ENCODE measurements around the gene AMIGO3.
"Not testable (repeated sequence)": the region's sequence is repeated elsewhere in the genome, so short reads cannot be mapped to it uniquely, and the experiment has no call there.

AMIGO3 gene, protein sequence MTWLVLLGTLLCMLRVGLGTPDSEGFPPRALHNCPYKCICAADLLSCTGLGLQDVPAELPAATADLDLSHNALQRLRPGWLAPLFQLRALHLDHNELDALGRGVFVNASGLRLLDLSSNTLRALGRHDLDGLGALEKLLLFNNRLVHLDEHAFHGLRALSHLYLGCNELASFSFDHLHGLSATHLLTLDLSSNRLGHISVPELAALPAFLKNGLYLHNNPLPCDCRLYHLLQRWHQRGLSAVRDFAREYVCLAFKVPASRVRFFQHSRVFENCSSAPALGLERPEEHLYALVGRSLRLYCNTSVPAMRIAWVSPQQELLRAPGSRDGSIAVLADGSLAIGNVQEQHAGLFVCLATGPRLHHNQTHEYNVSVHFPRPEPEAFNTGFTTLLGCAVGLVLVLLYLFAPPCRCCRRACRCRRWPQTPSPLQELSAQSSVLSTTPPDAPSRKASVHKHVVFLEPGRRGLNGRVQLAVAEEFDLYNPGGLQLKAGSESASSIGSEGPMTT

GRCh38 chr3:49719214-49719884 lies at the start of gene AMIGO3:
Gene AMIGO3, minus strand, starts transcription at chr3:49719684. Its CDS starts 219 bp downstream, at chr3:49719465.
- peak; percentile 80 for DNase-seq (ENCODE audit: low read depth)

DNA sequence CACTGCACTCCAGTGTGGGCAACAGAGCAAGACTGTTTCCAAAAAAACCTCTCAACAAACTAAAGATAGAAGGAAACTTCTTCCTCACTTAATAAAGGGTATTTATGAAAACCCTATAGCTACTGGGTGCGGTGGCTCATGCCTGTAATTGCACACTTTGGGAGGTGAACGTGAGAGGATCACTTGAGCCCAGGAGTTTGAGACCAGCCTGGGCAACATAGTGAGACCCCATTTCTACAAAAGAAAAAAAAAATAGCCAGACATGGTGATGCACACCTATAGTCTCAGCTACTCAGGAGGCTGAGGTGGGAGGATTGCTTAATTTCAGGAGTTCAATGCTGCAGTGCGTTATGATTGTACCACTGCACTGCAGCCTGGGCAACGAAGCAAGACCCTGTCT lies 44.5 kb upstream of the AMIGO3 start:
- no peak for DNase-seq (ENCODE audit: low read depth)

DNA sequence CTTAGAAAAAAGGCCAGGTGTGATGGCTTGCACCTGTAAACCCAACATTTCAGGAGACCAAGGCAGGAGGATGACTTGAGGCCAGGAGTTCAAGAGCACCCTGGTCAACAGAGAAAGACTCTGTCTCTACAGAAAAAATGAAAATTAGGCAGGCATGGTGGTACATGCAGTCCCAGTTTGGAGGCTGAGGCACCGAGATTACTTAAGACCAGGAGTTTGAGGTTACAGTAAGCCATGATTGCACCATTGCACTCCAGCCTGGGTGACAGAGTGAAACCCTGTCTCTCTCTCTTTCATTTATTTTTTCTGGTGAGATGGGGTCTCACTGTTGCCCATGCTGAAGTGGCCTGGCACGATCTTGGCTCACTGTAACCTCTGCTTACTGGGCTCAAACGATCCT lies 42.2 kb upstream of the AMIGO3 start:
- DNase-seq (ENCODE audit: low read depth), result no peak

GRCh38 chr3:49759226-49759625 lies 39.7 kb upstream of the AMIGO3 start:
- DNase-seq (ENCODE audit: low read depth), result no peak

GRCh38 chr3:49757197-49757596 lies 37.7 kb upstream of the AMIGO3 start:
- no peak for DNase-seq (ENCODE audit: low read depth)

DNA sequence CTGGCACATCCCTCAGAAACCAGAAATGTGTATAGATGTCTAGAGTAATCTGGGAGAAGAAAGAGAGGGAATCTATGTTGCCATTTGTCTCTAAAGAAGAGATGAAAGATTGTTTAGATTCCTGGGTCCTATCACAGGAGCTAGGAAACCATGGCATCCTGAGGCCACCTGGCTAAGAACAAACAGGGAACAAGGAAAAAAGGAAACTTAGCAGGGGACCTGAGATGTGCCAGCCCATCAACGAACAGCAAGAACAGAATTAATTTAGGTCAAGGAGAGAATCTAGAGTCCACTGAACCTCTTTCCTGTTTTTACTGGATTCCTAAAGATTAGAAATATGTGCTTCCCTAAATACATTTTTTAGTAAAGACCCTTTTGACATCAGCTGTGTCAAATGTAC lies 36.6 kb upstream of the AMIGO3 start:
- no peak for DNase-seq (ENCODE audit: low read depth)

DNA sequence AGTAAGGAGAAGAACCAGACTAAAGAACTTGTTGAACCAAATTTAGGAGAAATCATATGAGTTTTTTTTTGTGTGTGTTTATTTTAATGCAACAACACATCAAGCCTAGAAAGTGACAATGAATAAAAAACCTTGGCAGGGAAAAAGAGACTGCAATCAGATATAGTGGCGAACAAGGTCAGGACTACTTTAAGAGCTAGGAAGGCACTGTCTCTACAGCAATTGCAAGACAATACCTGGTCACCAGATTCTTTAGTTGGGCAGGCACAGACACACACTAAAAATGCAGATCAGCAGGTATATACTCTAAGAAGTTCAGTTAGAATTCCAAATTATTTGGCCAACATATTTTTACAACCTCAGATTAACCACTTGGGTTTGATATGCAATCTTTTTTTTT lies 35.1 kb upstream of the AMIGO3 start:
- no peak for DNase-seq (ENCODE audit: low read depth)

DNA sequence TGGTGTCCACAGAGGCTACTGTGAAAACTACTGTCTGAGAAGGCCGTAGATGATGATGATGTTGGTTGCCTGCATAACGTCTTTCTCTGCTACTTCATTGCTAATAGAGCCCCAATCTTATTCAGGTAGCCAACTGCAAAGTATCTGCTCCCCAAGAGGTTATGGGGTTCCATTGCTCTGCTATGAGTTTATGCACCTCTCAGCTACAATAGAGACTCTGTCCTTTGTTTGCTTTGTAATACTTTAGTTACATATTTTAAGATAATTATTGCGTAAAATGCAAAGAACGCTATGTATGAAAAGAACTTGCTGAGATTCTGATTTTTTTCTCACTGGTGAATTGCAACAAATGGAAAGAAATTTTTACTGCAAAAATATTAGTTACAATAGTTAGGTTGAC lies 32.0 kb upstream of the AMIGO3 start:
- DNase-seq (ENCODE audit: low read depth), result no peak

- DNase-seq (ENCODE audit: low read depth), result no peak
These were observed 30.6 kb upstream of the AMIGO3 start for GRCh38 chr3:49750056-49750455.

- DNase-seq (ENCODE audit: low read depth), result not testable (repeated sequence)
These were observed 29.4 kb upstream of the AMIGO3 start for GRCh38 chr3:49748874-49749273.

DNA sequence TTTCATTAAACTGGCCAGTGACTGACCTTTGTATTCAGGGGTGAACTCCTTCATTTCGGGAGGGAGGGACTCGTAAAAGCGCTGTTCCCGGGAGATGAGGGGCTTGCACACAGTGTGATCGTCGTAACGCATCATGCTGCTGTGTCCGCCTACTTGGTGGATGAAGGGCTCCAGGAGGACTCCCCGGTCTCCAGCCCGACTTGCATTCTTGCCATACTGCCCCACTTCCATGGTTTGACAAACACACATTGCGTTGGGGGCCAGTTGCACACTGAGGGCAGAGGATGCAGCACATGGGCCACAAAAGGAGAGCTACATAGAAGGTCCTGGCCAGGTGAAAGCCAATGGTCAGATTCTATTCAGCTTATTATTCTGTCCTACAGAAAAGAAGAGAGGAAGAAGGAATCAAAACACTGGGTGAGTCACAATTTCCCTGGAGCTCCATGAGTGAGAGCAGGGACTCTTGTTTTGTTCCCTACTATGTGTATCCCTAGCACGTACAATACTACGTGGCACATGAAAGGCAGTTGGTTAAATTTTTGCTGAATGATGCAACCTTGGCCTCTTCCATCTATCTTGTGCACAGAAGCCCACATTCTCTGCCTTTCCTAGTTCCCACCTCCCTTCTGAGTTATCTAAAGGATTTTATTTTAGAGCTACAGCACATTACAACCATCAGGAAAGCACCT lies 28.5 kb upstream of the AMIGO3 start:
- no peak for DNase-seq (ENCODE audit: low read depth)

DNA sequence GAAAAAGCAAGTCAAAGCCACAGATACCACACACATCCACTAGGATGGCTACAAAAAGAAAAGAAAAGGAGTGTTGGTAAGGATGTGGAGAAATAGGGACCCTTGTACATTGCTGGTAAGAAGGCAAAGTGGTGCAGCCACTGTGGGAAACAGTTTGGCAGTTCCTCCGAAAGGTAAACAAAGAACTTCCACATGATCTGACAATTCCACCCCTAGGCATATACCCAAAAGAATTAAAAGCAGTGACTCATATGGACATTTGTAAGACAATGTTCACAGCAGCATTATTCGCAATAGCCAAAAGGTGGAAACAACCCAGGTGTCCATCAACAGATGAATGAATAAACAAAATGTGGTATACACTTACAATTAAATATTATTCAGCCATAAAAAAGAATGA lies 26.5 kb upstream of the AMIGO3 start:
- DNase-seq (ENCODE audit: low read depth), result no peak

- DNase-seq (ENCODE audit: low read depth), result no peak
These were observed 20.9 kb upstream of the AMIGO3 start for GRCh38 chr3:49740427-49740826.

DNA sequence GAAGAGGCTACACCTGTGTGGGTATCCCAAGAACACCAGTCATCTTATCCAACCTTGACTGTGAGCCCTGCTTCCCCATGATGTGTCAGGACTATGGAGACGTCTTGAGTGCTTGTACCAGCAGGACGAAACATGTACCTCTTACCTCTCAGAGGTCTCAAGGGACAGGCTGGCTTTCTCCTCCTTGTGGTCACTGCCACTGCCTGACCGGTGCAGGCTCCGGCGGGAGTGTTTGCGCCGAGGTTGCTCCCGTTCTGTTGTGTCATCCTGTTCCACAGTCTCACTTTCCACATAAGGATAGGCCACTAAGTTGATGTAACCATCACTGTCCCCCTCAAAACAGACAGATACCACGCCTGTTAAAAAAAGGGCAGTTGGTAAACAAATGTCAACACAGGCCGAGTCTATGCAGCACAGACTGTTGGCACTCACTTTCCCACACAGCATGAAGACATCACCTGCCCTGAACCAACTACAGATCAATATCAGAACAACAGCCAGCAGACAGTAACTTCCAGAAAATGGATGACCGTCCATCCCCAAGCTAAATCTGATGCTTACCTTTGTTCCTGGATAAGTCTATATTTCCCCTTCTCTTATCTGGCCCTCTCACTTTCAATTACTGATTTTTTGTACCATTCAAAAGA lies 18.7 kb upstream of the AMIGO3 start:
- DNase-seq (ENCODE audit: low read depth), result no peak

DNA sequence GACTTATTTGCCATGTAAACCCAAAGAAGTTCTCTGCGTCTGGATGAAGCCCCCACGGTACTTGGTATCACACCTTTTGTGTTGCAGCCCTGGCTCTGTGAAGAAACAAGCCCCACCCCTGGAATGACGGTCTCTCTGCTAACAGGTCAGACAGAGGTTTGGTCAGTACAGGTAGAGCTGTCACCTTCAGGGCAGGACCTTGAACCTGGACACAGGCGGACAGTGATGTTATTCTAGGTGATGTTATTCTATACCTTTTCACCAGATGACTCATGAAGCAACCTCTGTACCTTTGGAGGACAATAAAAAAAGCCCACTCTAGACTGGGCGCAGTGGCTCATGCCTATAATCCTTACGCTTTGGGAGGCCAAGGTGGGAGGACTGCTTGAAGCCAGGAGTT lies 15.3 kb upstream of the AMIGO3 start:
- DNase-seq (ENCODE audit: low read depth), result no peak

DNA sequence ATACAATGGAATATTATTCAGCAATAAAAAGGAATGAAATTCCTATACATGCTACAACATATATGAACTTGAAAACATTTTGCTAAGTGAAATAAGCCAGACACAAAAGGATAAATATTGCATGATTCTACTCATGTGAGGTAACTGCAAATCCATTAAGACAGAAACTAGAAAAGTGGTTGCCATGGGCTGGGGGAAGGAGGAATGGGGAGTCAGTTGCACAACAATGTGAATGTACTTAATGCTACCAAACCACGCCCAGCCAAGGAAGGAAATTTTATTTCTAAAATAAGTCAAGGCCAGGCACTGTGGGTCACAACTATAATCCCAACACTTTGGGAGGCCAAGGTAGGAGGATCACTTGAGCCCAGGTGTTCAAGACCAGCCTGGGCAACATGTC lies 14.1 kb upstream of the AMIGO3 start:
- DNase-seq (ENCODE audit: low read depth), result no peak

DNA sequence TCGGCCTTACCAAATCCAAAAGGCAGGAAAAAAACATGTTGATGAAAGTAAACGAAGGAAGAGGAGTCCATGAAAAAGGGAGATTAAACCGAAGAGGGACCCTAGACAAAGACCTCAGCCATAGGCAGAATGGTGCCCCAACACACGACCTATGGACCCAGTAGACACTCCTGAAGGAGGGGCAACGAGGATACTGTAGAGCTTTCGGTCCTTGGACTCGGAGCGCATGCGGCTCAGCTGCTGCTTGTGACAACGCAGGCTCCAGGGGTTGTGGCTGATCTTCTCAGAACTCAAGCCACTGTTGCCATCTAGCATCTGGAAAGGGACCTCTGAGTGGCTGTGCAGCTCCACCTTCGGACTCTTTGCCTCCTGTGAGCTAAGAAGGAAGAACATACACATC lies 13.1 kb upstream of the AMIGO3 start:
- no peak for DNase-seq (ENCODE audit: low read depth)

GRCh38 chr3:49729966-49730609 lies 10.6 kb upstream of the AMIGO3 start:
- DNase-seq (ENCODE audit: low read depth), result no peak

- DNase-seq (ENCODE audit: low read depth), result no peak
These were observed 8.5 kb upstream of the AMIGO3 start for GRCh38 chr3:49727924-49728361.

- DNase-seq (ENCODE audit: low read depth), result no peak
These were observed 7.9 kb upstream of the AMIGO3 start for GRCh38 chr3:49727154-49727923.
